Measurements from ENCODE around the gene CTNNBL1.

CTNNBL1 gene

GRCh38 chr20:37880726-37881591, 187.1 kb downstream of the CTNNBL1 start:
- DNase-seq (ENCODE audit: low read depth, low spot score), result no peak
- no peak overlapping the region for H3K9ac ChIP-seq (ENCODE audit: insufficient read length)
- H3K27ac ChIP-seq, result no peak overlapping the region
- no peaks in the 10 kb centered on the region for H3K9me3 ChIP-seq (ENCODE audit: low read depth, low read length)
- H3K36me3 ChIP-seq (ENCODE audit: insufficient read depth, low read length), result no peaks in the 10 kb centered on the region
- TF ChIP-seq FOXP2 (optimal IDR thresholded peaks at IDR 0.05; ENCODE audit: control extremely low read depth, extremely low read length, insufficient read depth), result no peak
- TF ChIP-seq POLR2AphosphoS5 (IDR thresholded peaks at IDR 0.05; ENCODE audit: borderline replicate concordance, low read depth, low read length), result no peak
- no peak for TF ChIP-seq EZH2 (IDR thresholded peaks at IDR 0.05)
- no peak overlapping the region for H3K4me3 ChIP-seq

GRCh38 chr20:37881601-37882343, 187.9 kb downstream of the CTNNBL1 start:
- Histone ChIP-seq H3K36me3 (ENCODE audit: insufficient read depth, low read length) (no peaks in the 10 kb centered on the region), H3K4me3 (no peak overlapping the region), H3K9me3 (ENCODE audit: low read depth, low read length) (no peaks in the 10 kb centered on the region), H3K27ac (no peak overlapping the region), H3K9ac (ENCODE audit: insufficient read length) (no peak overlapping the region)
- DNase-seq (ENCODE audit: low read depth, low spot score), result no peak
- TF ChIP-seq POLR2AphosphoS5 (IDR thresholded peaks at IDR 0.05; ENCODE audit: borderline replicate concordance, low read depth, low read length), result no peak
- no peak for TF ChIP-seq FOXP2 (optimal IDR thresholded peaks at IDR 0.05; ENCODE audit: control extremely low read depth, extremely low read length, insufficient read depth)
- no peak for TF ChIP-seq EZH2 (IDR thresholded peaks at IDR 0.05)

GRCh38 chr20:37882961-37883712, 189.3 kb downstream of the CTNNBL1 start:
- no peak for TF ChIP-seq EZH2 (IDR thresholded peaks at IDR 0.05)
- TF ChIP-seq POLR2AphosphoS5 (IDR thresholded peaks at IDR 0.05; ENCODE audit: borderline replicate concordance, low read depth, low read length), result no peak
- no peak for TF ChIP-seq FOXP2 (optimal IDR thresholded peaks at IDR 0.05; ENCODE audit: control extremely low read depth, extremely low read length, insufficient read depth)

GRCh38 chr20:37885042-37885441, 191.2 kb downstream of the CTNNBL1 start:
- H3K9me3 ChIP-seq (ENCODE audit: low read depth, low read length), result no peaks in the 10 kb centered on the region
- H3K27ac ChIP-seq, result no peak overlapping the region
- H3K4me3 ChIP-seq, result no peak overlapping the region
- TF ChIP-seq EZH2 (IDR thresholded peaks at IDR 0.05) (no peak), POLR2AphosphoS5 (IDR thresholded peaks at IDR 0.05; ENCODE audit: borderline replicate concordance, low read depth, low read length) (no peak), FOXP2 (optimal IDR thresholded peaks at IDR 0.05; ENCODE audit: control extremely low read depth, extremely low read length, insufficient read depth) (no peak)
- H3K9ac ChIP-seq (ENCODE audit: insufficient read length), result no peak overlapping the region
- no peaks in the 10 kb centered on the region for H3K36me3 ChIP-seq (ENCODE audit: insufficient read depth, low read length)
- DNase-seq (ENCODE audit: low read depth, low spot score), result no peak

More at GRCh38 chr20:37882961-37883712, 189.3 kb downstream of the CTNNBL1 start:
- no peak overlapping the region for H3K4me3 ChIP-seq
- no peak overlapping the region for H3K9ac ChIP-seq (ENCODE audit: insufficient read length)
- no peaks in the 10 kb centered on the region for H3K9me3 ChIP-seq (ENCODE audit: low read depth, low read length)
- no peaks in the 10 kb centered on the region for H3K36me3 ChIP-seq (ENCODE audit: insufficient read depth, low read length)
- H3K27ac ChIP-seq, result no peak overlapping the region
- no peak for DNase-seq (ENCODE audit: low read depth, low spot score)

DNA sequence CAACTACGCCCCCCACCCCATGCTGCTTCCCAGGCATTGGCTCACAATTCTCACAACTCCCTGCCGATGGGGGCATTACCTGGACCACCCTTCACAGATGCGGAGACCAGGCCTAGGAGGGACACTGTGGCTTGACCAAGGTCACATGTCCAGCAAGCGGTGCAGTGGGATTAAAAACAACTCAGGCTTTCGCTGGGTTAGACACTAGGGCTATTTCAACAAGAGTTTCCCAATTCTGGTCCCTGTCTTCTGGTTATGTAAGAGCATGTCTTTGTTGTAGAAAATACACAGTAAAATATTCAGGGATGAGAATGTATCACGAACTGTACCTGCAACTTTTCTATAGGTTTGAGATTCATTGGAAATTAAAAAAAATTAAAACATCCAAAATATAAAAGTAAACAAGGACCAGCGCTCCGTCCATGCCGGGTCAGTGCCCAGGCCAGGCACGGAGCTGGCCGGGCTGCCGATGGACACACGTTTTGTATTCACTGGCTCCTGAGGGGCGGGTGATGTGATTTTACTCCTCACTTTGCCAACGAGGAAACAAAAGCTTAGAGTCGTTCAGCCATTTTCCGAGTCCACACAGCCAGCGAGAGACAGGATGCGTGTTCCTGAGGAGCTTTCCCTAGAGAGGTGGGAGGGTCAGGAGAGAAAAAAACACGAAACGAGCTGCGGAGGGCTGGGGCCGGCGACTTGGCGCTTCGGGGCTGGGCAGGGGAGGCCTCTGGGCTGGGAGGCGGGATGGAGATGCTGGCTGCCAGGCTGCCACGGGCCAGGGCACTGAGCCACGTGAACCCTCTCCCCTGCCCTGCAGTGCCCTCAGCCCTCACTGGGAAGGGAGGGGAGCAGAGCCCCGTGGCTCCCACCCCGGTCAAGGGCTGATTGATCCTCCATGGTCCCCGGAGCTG, 192.0 kb downstream of the CTNNBL1 start:
- Histone ChIP-seq H3K9ac (ENCODE audit: insufficient read length) (no peak overlapping the region), H3K9me3 (ENCODE audit: low read depth, low read length) (no peaks in the 10 kb centered on the region), H3K27ac (no peak overlapping the region), H3K4me3 (no peak overlapping the region), H3K36me3 (ENCODE audit: insufficient read depth, low read length) (no peaks in the 10 kb centered on the region)
- TF ChIP-seq FOXP2 (optimal IDR thresholded peaks at IDR 0.05; ENCODE audit: control extremely low read depth, extremely low read length, insufficient read depth) (no peak), EZH2 (IDR thresholded peaks at IDR 0.05) (no peak), POLR2AphosphoS5 (IDR thresholded peaks at IDR 0.05; ENCODE audit: borderline replicate concordance, low read depth, low read length) (no peak)
- no peak for DNase-seq (ENCODE audit: low read depth, low spot score)

GRCh38 chr20:37886851-37887297, 193.0 kb downstream of the CTNNBL1 start:
- no peak overlapping the region for H3K27ac ChIP-seq
- DNase-seq (ENCODE audit: low read depth, low spot score), result no peak
- H3K4me3 ChIP-seq, result no peak overlapping the region
- H3K9ac ChIP-seq (ENCODE audit: insufficient read length), result no peak overlapping the region
- no peaks in the 10 kb centered on the region for H3K9me3 ChIP-seq (ENCODE audit: low read depth, low read length)
- no peaks in the 10 kb centered on the region for H3K36me3 ChIP-seq (ENCODE audit: insufficient read depth, low read length)
- TF ChIP-seq EZH2 (IDR thresholded peaks at IDR 0.05) (no peak), FOXP2 (optimal IDR thresholded peaks at IDR 0.05; ENCODE audit: control extremely low read depth, extremely low read length, insufficient read depth) (no peak), POLR2AphosphoS5 (IDR thresholded peaks at IDR 0.05; ENCODE audit: borderline replicate concordance, low read depth, low read length) (no peak)

GRCh38 chr20:37888641-37889040, 194.8 kb downstream of the CTNNBL1 start:
- Histone ChIP-seq H3K4me3 (no peak overlapping the region), H3K9me3 (ENCODE audit: low read depth, low read length) (no peaks in the 10 kb centered on the region), H3K9ac (ENCODE audit: insufficient read length) (no peak overlapping the region), H3K36me3 (ENCODE audit: insufficient read depth, low read length) (no peaks in the 10 kb centered on the region), H3K27ac (no peak overlapping the region)
- TF ChIP-seq FOXP2 (optimal IDR thresholded peaks at IDR 0.05; ENCODE audit: control extremely low read depth, extremely low read length, insufficient read depth) (no peak), POLR2AphosphoS5 (IDR thresholded peaks at IDR 0.05; ENCODE audit: borderline replicate concordance, low read depth, low read length) (no peak), EZH2 (IDR thresholded peaks at IDR 0.05) (no peak)
- DNase-seq (ENCODE audit: low read depth, low spot score), result no peak
